GM12878 (cell line): Measurements from ENCODE around the gene CYTH3. TPM values are rescaled to one million over a fixed set of nuclear protein-coding genes. Genes with fewer than 3 reads are reported as not detected.

Source experiments
- ATAC-seq: fragments of 200-7000 bp; cut with Tn5 transposase; 3 replicates; pipeline ENCODE4 v1.9.1; 2020; ENCODE audit warnings: mild to moderate bottlenecking, moderate library complexity
- BruUV-seq: library from RNA; stranded (reverse); fragments of 400-500 nt; replicated peaks from 2 replicates; lab custom pipeline; 2021; lab: Mats Ljungman, UMichigan
- CTCF ChIA-PET: fragments of 300-600 bp; sonication (Branson Sonifier 250); formaldehyde crosslinking; extraction: SDS; loops from one replicate; lab custom pipeline; 2021; ENCODE audit warnings: inconsistent platforms; lab: Yijun Ruan, JAX
- POLR2A ChIA-PET: fragments of 350-600 bp; formaldehyde crosslinking; extraction: SDS; loops from one replicate; lab custom pipeline; 2021; ENCODE audit warnings: inconsistent platforms; lab: Charles Lee
- RAD21 ChIA-PET: fragments of 300-600 bp; sonication (Branson Sonifier 250); formaldehyde crosslinking; loops from one replicate; lab custom pipeline; 2023; ENCODE audit warnings: antibody characterized with exemption; ENCODE audit not compliant: unreplicated experiment; lab: Charles Lee
- SMC1A ChIA-PET: fragments of 300-600 bp; sonication (Branson Sonifier 250); formaldehyde crosslinking; loops from one replicate; lab custom pipeline; 2023; ENCODE audit not compliant: unreplicated experiment, uncharacterized antibody; lab: Charles Lee
- DNase-seq: peaks from one replicate; pipeline ENCODE4 v3.0.0-alpha.2; 2011; ENCODE audit warnings: low read depth, low spot score
- FAIRE-seq: peaks from 3 replicates; lab custom pipeline; 2011; peaks lifted over from hg19 to GRCh38; lab: Jason Lieb, UNC
- H2AFZ ChIP-seq: 2 replicates; pipeline ENCODE4 v1.6.0; 2011; ENCODE audit warnings: low read depth, low read length, control low read depth; ENCODE audit not compliant: control insufficient read depth
- H3K27ac ChIP-seq: 2 replicates; pipeline ENCODE4 v1.5.1; 2011; ENCODE audit warnings: control low read depth; ENCODE audit not compliant: control insufficient read depth, insufficient read depth
- H3K27me3 ChIP-seq, 2 experiments: replicated peaks in 1 of 2; 2 replicates each; pipeline versions ENCODE4 v1.6.0 to v1.6.1; 2011; ENCODE audit warnings: low read length in 1 of 2; ENCODE audit not compliant: control insufficient read depth in 2 of 2, insufficient read depth in 2 of 2
- H3K36me3 ChIP-seq, 2 experiments: 2 replicates each; pipeline ENCODE4 v1.5.1; 2011; ENCODE audit warnings: low read length in 1 of 2; ENCODE audit not compliant: control insufficient read depth in 2 of 2, insufficient read depth in 2 of 2
- H3K4me1 ChIP-seq: 2 replicates; pipeline ENCODE4 v1.6.1; 2011; ENCODE audit warnings: mild to moderate bottlenecking, low read length, moderate library complexity, mixed read lengths; ENCODE audit not compliant: control insufficient read depth, insufficient read depth
- H3K4me2 ChIP-seq: 2 replicates; pipeline ENCODE4 v1.6.0; 2011; ENCODE audit warnings: control low read depth; ENCODE audit not compliant: control insufficient read depth, insufficient read depth
- H3K4me3 ChIP-seq: fragments of 200-600 bp; sonication (generic); 2 replicates; pipeline ENCODE4 v1.5.1; 2016
- H3K79me2 ChIP-seq: 2 replicates; pipeline ENCODE4 v1.6.0; 2011; ENCODE audit warnings: low read length; ENCODE audit not compliant: control insufficient read depth, insufficient read depth
- H3K9ac ChIP-seq: 2 replicates; pipeline ENCODE4 v1.8.0; 2011; ENCODE audit warnings: low read length, control low read depth, mixed read lengths; ENCODE audit not compliant: control insufficient read depth, insufficient read depth
- H3K9me3 ChIP-seq: replicated peaks from 3 replicates; pipeline ENCODE4 v1.5.1; 2011; ENCODE audit warnings: mild to moderate bottlenecking, low read length; ENCODE audit not compliant: control insufficient read depth, insufficient read depth
- H4K20me1 ChIP-seq: 2 replicates; pipeline ENCODE4 v1.6.0; 2011; ENCODE audit not compliant: control insufficient read depth, insufficient read depth
- CHD2 ChIP-seq: IDR thresholded peaks from 2 replicates; pipeline ENCODE4 v1.6.1; 2011; ENCODE audit warnings: low read depth, low read length, improper control_type of control experiment, borderline replicate concordance
- NBN ChIP-seq: fragments of 450-650 bp; IDR thresholded peaks from 2 replicates; pipeline ENCODE4 v1.6.1; 2016
- SREBF2 ChIP-seq: IDR thresholded peaks from 2 replicates; pipeline ENCODE4 v1.6.1; 2012; ENCODE audit warnings: mild to moderate bottlenecking, low read length
- WGBS: methylation state at CpG from one replicate; pipeline ENCODE4 v1.1.6; 2016; ENCODE audit warnings: low lambda C conversion rate; ENCODE audit not compliant: insufficient replicate concordance, insufficient coverage; ENCODE audit errors: missing lambda C conversion rate; 5-methylcytosine and 5-hydroxymethylcytosine counted together
- in situ Hi-C: fragments of 300-500 bp; cut with MboI; formaldehyde crosslinking; loops from 9 replicates; pipeline ENCODE4 v1.14.3; 2018; ENCODE audit warnings: mixed read lengths
- intact Hi-C: fragments of 100-400 bp; cut with micrococcal nuclease; formaldehyde crosslinking; loops from one replicate; pipeline ENCODE4 v1.14.2; 2022; ENCODE audit not compliant: unreplicated experiment
- polyA plus RNA-seq, 11 experiments: library from polyadenylated mRNA; depleted of rRNA in 4 of 11; unstranded in 6 of 11; stranded (reverse) in 5 of 11; fragments of >200 nt; fragmentation: Nextera tagmentation in 4 of 11; fragmentation: Illumina TruSeq in 1 of 11; extraction: Ambion mirVana in 4 of 11; extraction: Trizol in 1 of 11; gene quantifications; 1 replicate in 1 of 11; 2 replicates in 10 of 11; pipeline versions ENCODE4 v1.2.1 to v1.2.3, GENCODE V29; 2011 to 2016; ENCODE audit warnings: inconsistent platforms in 2 of 11, missing spikeins in 2 of 11, low read depth in 1 of 11
- total RNA-seq, 4 experiments: library from RNA; depleted of rRNA in 3 of 4; stranded (reverse); fragments of >200 nt in 3 of 4; fragmentation: Illumina TruSeq in 1 of 4; extraction: Trizol in 1 of 4; gene quantifications; 2 replicates each; pipeline versions ENCODE4 v1.2.1 to v1.2.3, GENCODE V29; 2013 to 2021
- TF ChIP-seq, protein P1 (sequence below): fragments of 450-650 bp; IDR thresholded peaks from 2 replicates; pipeline ENCODE4 v1.6.1; 2017; ENCODE audit warnings: antibody characterized with exemption, mild to moderate bottlenecking, moderate library complexity
- TF ChIP-seq, protein P2 (sequence below): fragments of 450-650 bp; IDR thresholded peaks from 2 replicates; pipeline ENCODE4 v1.6.1; 2017; ENCODE audit warnings: mild to moderate bottlenecking

The CYTH3 gene
- total and polyA plus RNA-seq, 10 of the 15 experiments (the other 5 are each of a cell fraction or from before 2014, with no cell fraction given): 0.45 to 28.2 (median 15.7) TPM

DNA sequence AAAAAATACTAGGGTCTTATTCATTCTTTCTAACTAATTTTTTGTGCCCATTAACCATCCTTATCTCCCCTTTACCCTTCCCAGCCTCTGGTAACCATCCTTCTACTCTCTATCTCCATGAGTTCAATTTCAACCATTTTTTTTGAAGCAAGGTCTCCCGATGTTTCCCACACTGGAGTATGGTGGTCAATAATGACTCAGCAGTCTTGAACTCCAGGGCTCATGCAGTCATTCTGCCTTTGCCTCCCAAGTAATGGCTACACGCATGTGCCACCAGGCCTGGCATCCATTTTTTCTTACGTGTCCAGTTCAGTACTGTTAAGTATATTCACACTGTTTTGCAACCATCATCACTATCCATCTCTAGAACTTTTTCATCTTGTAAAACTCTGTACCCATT lies 60.4 kb downstream of the CYTH3 start:
- no peaks in the 10 kb centered on the region for H4K20me1 ChIP-seq
- ChIA-PET CTCF (interaction anchor here (1.3 kb wide), 1 partner anchor 23 kb away, joined by 3 read pairs; no protein-coding TSS in a partner anchor), SMC1A (no interaction called here), RAD21 (no interaction called here), POLR2A (no interaction called here)
- in situ Hi-C loops (no loop called here), intact Hi-C loops (no loop called here)
- H3K9ac ChIP-seq: no peak overlapping the region
- DNase-seq (no peak), ATAC-seq (no peak), FAIRE-seq (no peak)
- H3K27ac ChIP-seq: no peak overlapping the region
- no TSS peak for BruUV-seq
- no peaks in the 10 kb centered on the region for H3K4me1 ChIP-seq
- H3K9me3 ChIP-seq: no peaks in the 10 kb centered on the region; the same call in 2 of the 3 replicates
- no peak overlapping the region for H3K4me2 ChIP-seq
- H3K36me3 ChIP-seq: no peaks in the 10 kb centered on the region; a peak in 1 of 4 replicates
- no peak for TF ChIP-seq SREBF2
- TF ChIP-seq CHD2: no peak
- no peak for TF ChIP-seq NBN
- TF ChIP-seq, protein P1, sequence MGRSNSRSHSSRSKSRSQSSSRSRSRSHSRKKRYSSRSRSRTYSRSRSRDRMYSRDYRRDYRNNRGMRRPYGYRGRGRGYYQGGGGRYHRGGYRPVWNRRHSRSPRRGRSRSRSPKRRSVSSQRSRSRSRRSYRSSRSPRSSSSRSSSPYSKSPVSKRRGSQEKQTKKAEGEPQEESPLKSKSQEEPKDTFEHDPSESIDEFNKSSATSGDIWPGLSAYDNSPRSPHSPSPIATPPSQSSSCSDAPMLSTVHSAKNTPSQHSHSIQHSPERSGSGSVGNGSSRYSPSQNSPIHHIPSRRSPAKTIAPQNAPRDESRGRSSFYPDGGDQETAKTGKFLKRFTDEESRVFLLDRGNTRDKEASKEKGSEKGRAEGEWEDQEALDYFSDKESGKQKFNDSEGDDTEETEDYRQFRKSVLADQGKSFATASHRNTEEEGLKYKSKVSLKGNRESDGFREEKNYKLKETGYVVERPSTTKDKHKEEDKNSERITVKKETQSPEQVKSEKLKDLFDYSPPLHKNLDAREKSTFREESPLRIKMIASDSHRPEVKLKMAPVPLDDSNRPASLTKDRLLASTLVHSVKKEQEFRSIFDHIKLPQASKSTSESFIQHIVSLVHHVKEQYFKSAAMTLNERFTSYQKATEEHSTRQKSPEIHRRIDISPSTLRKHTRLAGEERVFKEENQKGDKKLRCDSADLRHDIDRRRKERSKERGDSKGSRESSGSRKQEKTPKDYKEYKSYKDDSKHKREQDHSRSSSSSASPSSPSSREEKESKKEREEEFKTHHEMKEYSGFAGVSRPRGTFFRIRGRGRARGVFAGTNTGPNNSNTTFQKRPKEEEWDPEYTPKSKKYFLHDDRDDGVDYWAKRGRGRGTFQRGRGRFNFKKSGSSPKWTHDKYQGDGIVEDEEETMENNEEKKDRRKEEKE: no peak
- TF ChIP-seq, protein P2, sequence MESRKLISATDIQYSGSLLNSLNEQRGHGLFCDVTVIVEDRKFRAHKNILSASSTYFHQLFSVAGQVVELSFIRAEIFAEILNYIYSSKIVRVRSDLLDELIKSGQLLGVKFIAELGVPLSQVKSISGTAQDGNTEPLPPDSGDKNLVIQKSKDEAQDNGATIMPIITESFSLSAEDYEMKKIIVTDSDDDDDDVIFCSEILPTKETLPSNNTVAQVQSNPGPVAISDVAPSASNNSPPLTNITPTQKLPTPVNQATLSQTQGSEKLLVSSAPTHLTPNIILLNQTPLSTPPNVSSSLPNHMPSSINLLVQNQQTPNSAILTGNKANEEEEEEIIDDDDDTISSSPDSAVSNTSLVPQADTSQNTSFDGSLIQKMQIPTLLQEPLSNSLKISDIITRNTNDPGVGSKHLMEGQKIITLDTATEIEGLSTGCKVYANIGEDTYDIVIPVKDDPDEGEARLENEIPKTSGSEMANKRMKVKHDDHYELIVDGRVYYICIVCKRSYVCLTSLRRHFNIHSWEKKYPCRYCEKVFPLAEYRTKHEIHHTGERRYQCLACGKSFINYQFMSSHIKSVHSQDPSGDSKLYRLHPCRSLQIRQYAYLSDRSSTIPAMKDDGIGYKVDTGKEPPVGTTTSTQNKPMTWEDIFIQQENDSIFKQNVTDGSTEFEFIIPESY: no peak
- H3K4me3 ChIP-seq: no peak overlapping the region
- no peaks in the 10 kb centered on the region for H3K27me3 ChIP-seq
- no peak overlapping the region for H2AFZ ChIP-seq
- 100% methylated on average over 3 of the region's 3 CpGs for WGBS
- peaks cover 9% of the 10 kb centered on the region for H3K79me2 ChIP-seq
